Nephron (organoid): Measurements from ENCODE around the gene CUX1.
"Not testable (repeated sequence)": the region's sequence is repeated elsewhere in the genome, so short reads cannot be mapped to it uniquely, and the experiment has no call there.

ENCODE experiments used
- H3K27ac Mint-ChIP-seq, 3 experiments: 2 replicates each; pipeline ENCODE4 v1.8.0; 2020; ENCODE audit warnings: mixed read lengths in 3 of 3, mild to moderate bottlenecking in 2 of 3, moderate library complexity in 1 of 3
- H3K27me3 Mint-ChIP-seq: 2 replicates; pipeline ENCODE4 v1.8.0; 2021; ENCODE audit warnings: low read depth, mild to moderate bottlenecking, moderate library complexity, mixed read lengths
- H3K36me3 Mint-ChIP-seq: 2 replicates; pipeline ENCODE4 v1.8.0; 2020; ENCODE audit warnings: low read depth, mixed read lengths
- H3K4me1 Mint-ChIP-seq: 2 replicates; pipeline ENCODE4 v1.8.0; 2020; ENCODE audit warnings: mixed read lengths
- H3K4me3 Mint-ChIP-seq, 3 experiments: 2 replicates each; pipeline ENCODE4 v1.8.0; 2020; ENCODE audit warnings: mild to moderate bottlenecking in 3 of 3, mixed read lengths in 3 of 3, moderate library complexity in 2 of 3
- H3K9me3 Mint-ChIP-seq: 2 replicates; pipeline ENCODE4 v1.8.0; 2020; ENCODE audit warnings: mixed read lengths
- TF ChIP-seq, protein P1 (sequence below), 3 experiments: fragments of 200-600 bp; sonication (generic); IDR thresholded peaks; one replicate each; pipeline ENCODE4 v1.5.0; 2021; ENCODE audit warnings: antibody characterized with exemption in 3 of 3; ENCODE audit not compliant: unreplicated experiment in 3 of 3

CUX1 gene

DNA sequence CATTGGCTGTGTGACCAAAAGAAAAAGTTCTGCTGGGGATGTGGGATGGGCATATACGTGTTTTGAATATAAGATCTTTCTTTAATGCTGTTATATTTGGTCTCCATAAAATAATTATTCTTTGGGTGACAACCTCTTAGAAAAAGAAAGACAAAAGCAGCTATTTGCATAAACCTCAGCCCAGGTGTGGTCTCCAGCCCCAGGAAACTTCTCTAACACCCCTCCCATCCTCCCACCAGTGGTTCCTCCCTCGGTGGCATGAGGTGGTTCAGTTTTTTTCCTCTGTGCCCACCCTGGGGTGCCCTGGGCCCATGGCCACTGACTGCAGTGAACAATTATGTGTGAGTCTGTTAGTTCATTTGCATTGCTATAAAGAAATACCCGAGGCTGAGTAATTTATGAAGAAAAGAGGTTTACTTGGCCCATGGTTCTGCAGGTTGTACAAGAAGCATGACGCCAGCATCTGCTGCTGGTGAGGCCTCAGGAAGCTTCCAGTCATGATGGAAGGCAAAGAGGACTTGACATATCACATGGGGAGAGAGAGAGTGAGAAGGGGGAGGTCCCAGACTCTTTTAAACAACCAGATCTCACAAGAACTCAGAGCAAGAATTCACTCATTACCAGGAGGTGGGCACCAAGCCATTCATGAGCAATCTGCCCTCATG is 165.9 kb downstream of the CUX1 start:
- TF ChIP-seq, protein P1, sequence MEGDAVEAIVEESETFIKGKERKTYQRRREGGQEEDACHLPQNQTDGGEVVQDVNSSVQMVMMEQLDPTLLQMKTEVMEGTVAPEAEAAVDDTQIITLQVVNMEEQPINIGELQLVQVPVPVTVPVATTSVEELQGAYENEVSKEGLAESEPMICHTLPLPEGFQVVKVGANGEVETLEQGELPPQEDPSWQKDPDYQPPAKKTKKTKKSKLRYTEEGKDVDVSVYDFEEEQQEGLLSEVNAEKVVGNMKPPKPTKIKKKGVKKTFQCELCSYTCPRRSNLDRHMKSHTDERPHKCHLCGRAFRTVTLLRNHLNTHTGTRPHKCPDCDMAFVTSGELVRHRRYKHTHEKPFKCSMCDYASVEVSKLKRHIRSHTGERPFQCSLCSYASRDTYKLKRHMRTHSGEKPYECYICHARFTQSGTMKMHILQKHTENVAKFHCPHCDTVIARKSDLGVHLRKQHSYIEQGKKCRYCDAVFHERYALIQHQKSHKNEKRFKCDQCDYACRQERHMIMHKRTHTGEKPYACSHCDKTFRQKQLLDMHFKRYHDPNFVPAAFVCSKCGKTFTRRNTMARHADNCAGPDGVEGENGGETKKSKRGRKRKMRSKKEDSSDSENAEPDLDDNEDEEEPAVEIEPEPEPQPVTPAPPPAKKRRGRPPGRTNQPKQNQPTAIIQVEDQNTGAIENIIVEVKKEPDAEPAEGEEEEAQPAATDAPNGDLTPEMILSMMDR (IDR thresholded peaks at IDR 0.05; ENCODE audit: unreplicated experiment in 3 of 3): no peak
- H3K36me3 Mint-ChIP-seq: peaks cover 20% of the 10 kb centered on the region
- peak overlapping the region in 1 of 3 experiments; percentile 22 for H3K27ac Mint-ChIP-seq
- H3K4me3 Mint-ChIP-seq: no peak overlapping the region
- no peaks in the 10 kb centered on the region for H3K9me3 Mint-ChIP-seq
- no peaks in the 10 kb centered on the region for H3K27me3 Mint-ChIP-seq
- peaks cover 41% of the 10 kb centered on the region for H3K4me1 Mint-ChIP-seq

DNA sequence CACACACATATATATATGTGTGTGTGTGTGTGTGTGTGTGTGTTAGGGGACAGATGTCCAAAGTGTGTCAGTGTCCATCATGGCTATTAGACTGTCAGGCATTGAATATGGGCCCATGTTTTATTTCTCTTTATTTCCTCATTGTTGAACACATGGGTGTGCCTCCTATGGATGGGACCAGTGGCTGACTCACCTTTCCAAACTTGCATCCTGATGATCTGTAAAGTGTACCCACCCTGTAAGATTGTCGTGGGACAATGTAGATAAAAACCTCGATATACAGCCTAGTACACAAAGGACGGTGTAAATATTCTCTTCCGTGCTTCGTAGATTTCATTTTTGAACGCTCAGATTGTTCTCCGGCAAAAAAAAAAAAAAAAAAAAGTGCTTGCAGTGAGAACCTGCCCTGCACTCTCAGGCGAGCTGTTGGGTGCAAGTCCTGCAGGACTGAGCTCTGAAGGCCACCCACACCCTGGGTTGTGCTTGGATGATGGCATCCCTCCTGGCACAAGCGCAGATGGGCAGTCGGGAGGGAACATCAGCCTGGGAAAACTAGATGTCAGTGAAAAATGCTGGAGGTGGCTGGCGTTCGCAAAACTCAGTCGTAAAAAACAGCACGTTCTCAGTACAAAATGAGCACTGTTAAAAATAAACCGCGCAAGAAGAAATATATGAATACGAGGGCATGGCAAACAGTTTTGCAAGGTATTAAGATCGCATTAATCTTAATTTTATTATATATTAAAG is 166.9 kb downstream of the CUX1 start:
- TF ChIP-seq, protein P1 (IDR thresholded peaks at IDR 0.05; ENCODE audit: unreplicated experiment in 3 of 3): no peak

DNA sequence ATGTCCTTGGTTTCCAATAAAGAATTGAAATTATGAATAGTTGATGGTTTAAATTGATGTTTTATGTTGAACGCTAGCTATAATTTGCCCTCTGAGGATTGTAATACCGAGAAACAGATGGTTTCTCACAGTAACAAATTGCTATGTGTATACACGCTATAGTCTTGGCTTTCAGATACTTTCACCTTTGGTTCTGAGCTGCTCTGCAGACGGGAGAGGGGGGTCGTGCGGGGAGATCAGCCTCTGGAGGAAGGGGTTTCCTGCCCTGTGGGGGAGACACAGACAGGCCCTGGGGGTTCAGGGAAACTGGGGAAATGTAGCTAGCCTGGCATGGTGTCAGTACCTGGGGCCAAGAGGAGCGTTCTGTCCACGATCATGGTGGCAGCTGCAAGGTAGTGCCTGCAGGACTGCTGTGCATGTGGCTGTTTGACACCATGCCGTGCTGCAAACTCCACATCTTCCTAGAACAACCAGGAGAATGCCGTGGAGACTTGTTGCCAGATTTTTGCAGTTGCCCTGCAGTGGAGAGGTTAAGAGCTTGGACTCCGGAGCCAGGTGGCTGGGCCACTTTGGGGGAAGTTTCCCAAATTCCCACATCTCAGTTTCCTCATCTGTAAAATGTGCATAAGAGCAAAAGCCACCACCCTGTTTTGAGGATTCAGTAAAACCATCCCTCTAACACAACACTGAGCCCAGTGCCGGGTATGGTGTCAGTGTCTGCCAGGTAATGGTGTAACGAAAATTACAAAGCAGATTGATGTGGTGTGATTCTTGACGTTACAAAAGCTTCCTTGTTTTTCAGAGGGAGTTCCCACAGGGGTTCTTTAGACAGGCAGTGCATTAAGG is 167.9 kb downstream of the CUX1 start:
- H3K4me1 Mint-ChIP-seq: peaks cover 44% of the 10 kb centered on the region
- TF ChIP-seq, protein P1 (IDR thresholded peaks at IDR 0.05; ENCODE audit: unreplicated experiment in 3 of 3): no peak
- H3K27ac Mint-ChIP-seq: peak overlapping the region; percentile 36 to 76 (median 70)
- no peaks in the 10 kb centered on the region for H3K9me3 Mint-ChIP-seq
- H3K36me3 Mint-ChIP-seq: peaks cover 11% of the 10 kb centered on the region
- peak overlapping the region in 1 of 3 experiments; percentile 13 for H3K4me3 Mint-ChIP-seq
- peaks cover 4% of the 10 kb centered on the region for H3K27me3 Mint-ChIP-seq

More for the DNA sequence above, 166.9 kb downstream of the CUX1 start:
- Mint-ChIP-seq H3K27me3 (peaks cover 4% of the 10 kb centered on the region), H3K4me3 (no peak overlapping the region), H3K36me3 (peaks cover 11% of the 10 kb centered on the region), H3K4me1 (peaks cover 44% of the 10 kb centered on the region), H3K27ac (peak overlapping the region in 1 of 3 experiments; percentile 28), H3K9me3 (no peaks in the 10 kb centered on the region)

DNA sequence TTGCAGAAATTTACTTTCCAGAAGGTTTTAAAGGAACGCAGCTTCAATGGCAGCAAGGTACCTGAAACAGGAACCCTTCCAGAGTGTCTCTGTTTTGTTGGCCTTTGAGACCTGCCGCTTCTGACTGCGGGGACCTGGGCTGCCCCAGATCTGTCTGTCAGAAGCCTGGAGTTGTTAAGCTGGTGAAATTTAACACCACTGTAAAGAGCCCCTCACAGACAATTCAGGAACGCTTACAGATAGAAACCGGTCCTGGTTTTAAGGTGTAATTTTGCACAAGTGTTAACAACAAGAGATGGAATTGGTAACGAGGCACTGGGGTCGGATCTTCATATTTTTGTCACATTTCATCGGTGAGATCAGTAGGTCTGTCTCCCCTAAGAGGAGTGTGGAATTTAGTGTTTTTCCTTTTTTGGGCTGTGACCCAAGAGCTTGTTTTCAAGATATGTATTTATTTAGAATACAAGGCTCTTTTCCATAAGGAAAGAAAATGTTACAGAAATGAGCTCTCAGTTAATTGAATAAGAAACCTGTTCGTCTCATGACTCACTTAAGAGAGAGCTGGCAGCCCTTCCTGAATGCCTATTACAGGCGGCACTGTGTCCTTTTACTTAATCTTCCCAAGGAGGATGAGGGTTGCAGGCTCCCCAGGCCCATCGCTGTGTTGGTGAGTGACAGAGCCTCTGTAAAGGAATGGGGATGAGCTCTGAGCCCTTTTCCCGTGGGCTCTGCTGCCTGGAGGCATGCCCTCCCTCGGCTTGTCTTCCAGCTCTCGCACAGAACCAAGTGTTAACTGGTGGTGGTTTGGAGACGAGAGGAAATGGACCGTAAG is 168.7 kb downstream of the CUX1 start:
- H3K9me3 Mint-ChIP-seq: no peaks in the 10 kb centered on the region
- peaks cover 4% of the 10 kb centered on the region for H3K27me3 Mint-ChIP-seq
- H3K36me3 Mint-ChIP-seq: peaks cover 7% of the 10 kb centered on the region
- peak overlapping the region in 1 of 3 experiments; percentile 11 for H3K4me3 Mint-ChIP-seq
- H3K4me1 Mint-ChIP-seq: peaks cover 44% of the 10 kb centered on the region
- TF ChIP-seq, protein P1 (IDR thresholded peaks at IDR 0.05; ENCODE audit: unreplicated experiment in 3 of 3): no peak
- peak overlapping the region; percentile 0 to 76 (median 41) for H3K27ac Mint-ChIP-seq

DNA sequence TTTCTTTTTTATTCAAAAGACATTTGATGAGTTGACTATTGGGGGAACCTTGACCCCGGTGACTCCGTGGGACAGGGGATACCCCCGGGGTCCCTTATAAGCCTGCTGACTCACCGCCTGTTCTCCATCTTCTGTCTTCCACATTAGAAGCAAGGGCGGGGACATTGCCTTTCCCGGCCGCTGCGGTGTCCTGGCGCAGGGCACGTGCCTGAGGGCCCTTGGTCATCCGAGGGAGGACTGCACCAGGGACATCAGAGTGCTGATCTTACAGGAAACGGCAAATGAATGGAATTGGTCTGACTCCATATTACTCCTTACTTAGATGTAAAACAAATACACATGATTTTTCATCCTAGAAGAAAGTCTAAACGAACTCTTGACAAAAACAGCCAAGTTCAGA is 170.1 kb downstream of the CUX1 start:
- peaks cover 44% of the 10 kb centered on the region for H3K4me1 Mint-ChIP-seq
- peak overlapping the region in 2 of 3 experiments; percentile 41 to 71 for H3K27ac Mint-ChIP-seq
- no peak overlapping the region for H3K4me3 Mint-ChIP-seq
- peaks cover 4% of the 10 kb centered on the region for H3K27me3 Mint-ChIP-seq
- peaks cover 5% of the 10 kb centered on the region for H3K36me3 Mint-ChIP-seq
- no peaks in the 10 kb centered on the region for H3K9me3 Mint-ChIP-seq
- TF ChIP-seq, protein P1 (IDR thresholded peaks at IDR 0.05; ENCODE audit: unreplicated experiment in 3 of 3): no peak

DNA sequence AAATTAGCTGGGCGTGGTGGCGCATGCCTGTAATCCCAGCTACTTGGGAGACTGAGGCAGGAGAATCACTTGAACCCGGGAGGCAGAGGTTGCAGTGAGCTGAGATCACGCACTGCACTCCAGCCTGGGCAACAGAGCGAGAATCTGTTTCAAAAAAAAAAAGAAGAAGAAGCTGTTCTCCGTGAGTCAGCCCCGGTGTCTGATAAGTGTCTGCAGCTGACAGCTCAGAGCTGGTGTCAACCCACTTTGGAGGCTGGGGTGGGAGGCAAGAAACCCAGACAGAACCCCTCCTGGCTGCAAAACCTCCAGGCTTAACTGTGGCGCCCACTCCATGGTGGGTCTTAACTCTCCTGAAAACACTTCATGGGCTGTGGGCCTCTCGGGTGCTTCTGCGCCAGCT is 170.6 kb downstream of the CUX1 start:
- peaks cover 44% of the 10 kb centered on the region for H3K4me1 Mint-ChIP-seq

More for the DNA sequence above, 170.6 kb downstream of the CUX1 start:
- H3K27ac Mint-ChIP-seq, H3K36me3 Mint-ChIP-seq, H3K9me3 Mint-ChIP-seq, H3K4me3 Mint-ChIP-seq, H3K27me3 Mint-ChIP-seq: not testable (repeated sequence)
